Measurements from ENCODE around the gene CACNA1G.

The CACNA1G gene

GRCh38 chr17:50635732-50635981 is 75.1 kb downstream of the CACNA1G start:
- DNase-seq: no peak

- DNase-seq: no peak
Measured at GRCh38 chr17:50635982-50636803, 75.7 kb downstream of the CACNA1G start.

DNA sequence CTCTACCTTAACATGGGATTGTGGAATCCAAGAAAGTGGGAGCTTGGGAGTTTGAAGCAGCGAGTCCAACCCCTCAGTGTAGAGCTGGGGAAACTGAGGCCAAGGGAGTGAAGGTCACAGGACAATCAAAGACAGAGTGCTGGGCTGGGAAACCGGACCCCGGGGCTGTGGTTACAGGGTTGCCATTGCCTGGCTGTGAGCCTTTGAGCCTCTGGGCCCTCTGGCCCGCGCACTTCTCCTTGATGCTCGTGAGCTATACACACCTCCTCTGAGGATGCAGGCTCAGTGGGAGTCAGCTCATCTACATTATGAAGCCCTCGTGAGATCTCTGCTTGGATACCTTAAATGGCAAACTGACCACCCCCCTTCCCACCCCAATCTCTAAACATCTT is 76.3 kb downstream of the CACNA1G start:
- no peak for DNase-seq

- DNase-seq: no peak
Measured at GRCh38 chr17:50637829-50638605, 77.5 kb downstream of the CACNA1G start.

DNA sequence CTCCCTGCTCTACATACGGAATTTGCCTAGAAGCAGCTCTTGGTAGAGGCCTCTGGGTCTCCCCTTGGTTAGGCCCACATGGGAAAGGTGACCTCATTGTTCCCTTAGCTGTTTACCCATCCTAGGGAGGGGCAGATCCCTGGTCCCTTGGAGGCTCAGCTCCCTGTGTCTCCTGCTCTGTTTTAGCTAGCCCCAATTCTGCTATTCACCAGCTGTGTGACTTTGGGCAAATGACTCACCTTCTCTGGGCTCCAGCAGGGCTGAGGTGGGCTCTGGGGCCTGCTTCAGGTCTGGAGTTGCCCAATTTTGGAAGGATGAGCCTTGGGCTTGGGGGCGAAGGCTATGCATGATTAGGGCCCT is 78.1 kb downstream of the CACNA1G start:
- DNase-seq: no peak

GRCh38 chr17:50638966-50639713 is 78.6 kb downstream of the CACNA1G start:
- no peak for DNase-seq

DNA sequence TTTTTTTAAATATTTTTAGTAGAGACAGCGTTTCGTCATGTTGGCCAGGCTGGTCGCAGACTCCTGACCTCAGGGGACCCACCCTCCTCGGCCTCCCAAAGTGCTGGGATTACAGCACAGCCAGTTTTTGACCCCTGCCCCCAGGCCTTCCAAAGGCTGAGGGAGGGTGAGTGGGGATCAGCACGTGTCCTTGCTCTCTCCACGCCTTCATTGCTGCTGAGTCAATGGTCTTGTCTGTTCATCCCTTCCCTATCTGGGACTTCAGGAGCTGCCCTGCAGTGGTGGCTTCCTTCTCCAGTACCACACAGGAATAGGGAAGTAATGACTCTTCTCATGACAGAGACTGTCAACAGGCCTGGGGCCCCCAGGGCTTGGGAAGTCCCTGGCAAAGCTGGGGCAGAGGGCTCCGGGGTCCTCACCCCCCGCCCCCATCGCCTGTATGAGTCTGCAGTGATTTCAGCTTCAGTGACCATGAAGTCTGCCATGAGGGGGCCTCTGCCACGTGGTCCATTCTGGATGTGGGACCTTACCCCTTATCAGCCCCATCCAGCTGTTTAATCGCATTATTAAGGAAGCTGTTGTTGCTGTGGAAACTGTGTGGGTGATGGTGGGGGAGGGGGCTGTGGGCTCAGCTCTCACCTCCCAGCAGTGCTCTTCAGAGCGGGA is 80.3 kb downstream of the CACNA1G start:
- DNase-seq: peak; percentile 90

DNA sequence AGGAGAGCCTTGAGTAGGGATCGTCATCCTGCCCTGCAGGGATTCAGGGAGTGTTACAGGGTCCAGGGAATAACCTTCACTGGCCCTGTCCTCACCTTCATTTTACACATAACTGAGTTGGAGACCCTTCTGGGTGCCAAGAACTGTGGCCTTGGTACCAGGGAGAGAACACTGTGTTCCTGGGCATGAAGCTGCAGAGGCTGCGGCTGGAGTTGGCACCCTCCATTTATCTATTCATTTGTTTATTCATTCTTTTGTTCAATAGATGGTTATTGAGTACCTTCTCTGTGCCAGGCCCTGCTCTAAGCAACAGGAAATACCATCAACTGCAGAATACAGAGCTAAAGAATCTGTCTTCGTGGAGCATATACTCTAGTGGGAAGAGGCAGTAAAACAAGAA is 80.8 kb downstream of the CACNA1G start:
- no peak for DNase-seq

GRCh38 chr17:50642071-50642721 is 81.7 kb downstream of the CACNA1G start:
- DNase-seq: no peak

DNA sequence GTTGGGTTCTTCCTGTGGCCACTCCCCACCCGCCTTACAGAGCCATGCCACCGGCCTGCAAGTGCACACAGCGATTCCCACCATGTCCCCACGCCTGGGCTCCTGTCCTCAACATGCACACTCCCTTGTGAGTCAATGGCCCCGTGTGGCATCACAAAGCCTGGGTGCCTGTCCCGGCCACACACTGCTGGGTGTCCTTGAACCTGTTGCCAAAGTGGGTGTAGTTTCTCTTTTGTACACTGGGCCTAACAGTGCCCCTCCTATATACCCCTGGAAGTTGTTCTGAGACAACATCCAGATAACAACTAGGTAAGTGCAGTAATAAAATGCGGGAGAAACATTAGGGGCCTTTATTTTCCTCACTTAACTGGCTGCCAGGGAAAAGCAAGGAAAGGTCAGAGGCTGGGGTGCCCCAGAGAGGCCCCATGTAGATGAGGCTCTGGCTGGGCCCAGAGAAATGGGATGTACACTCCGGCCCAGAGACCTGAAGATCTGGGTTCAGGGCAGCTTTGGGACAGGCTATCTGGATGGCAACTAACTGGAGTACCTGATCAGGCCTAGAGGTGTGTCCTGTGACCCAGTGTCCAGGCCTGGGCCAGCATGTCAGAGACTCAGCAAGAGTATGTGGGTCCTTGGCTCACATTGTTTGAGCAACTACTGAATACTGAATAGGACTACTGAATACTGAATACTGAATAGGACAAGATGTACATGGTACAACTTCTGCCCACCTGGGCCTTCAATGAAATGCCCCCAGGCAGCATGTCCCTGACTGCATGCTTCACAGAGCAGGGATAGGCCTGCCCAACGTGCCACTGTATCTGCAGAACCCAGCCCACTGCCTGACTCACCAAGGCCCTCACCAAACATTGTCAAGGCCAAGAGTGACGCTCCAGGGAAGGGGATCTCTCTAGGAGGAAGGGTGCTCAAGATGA is 82.5 kb downstream of the CACNA1G start:
- DNase-seq: no peak

- DNase-seq: no peak
Measured at GRCh38 chr17:50645748-50646682, 85.5 kb downstream of the CACNA1G start.

DNA sequence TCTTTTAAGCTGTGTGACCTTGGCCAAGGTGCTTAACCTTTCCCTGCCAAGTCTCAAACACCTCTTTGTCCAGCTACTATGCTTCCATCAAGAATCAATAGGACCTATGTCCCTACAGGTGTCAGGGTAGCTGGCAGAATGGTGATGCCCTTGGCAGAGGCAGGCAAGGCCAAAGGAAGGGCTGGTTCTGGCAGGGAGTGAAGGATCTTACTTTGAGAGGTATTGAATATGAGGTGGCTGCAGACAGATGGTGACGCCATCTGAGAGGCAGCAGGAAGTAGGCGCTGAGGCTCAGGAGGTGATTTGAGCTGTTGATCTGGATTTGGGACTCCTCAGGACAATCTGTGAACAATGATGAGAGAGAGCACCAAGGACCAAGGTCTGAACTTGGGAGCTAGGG is 86.7 kb downstream of the CACNA1G start:
- no peak for DNase-seq

DNA sequence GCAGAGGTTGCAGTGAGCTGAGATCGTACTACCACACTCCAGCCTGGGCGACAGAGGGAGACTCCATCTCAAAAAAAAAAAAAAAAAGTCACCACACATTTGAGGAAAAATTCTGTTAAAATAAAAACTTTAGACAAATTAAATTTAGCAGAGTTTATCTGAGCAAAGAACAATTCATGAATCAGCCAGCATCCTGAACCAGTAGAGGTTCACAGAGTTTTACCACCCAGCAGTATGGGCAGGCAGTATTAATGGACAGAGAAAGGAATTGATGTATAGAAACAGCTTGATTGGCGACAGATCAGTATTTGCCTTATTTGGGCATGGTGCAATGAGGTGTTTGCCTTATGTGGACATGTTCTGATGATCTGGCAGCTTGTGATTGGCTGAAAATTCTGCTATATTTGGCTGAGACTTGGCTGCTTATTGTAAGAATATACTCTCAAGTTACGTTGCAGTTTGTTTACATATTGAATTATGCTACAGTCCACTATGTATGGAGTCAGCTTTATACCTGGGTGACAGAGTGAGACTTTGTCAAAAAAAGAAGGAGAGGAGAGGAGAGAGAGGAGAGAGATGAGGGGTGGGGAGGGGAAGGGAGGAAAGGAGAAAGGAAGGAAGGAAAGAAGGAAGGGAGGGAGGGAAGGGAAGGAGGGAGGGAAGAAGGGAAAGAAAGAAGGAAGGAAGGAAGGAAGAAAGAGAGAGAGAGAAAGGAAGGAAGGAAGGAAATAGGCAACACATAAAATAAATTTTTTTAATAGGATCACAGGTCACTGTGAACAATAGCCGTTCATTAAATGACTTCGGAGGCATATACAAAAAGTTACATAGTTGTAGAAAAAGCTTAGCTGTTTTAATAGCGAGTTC is 88.8 kb downstream of the CACNA1G start:
- DNase-seq: no peak

DNA sequence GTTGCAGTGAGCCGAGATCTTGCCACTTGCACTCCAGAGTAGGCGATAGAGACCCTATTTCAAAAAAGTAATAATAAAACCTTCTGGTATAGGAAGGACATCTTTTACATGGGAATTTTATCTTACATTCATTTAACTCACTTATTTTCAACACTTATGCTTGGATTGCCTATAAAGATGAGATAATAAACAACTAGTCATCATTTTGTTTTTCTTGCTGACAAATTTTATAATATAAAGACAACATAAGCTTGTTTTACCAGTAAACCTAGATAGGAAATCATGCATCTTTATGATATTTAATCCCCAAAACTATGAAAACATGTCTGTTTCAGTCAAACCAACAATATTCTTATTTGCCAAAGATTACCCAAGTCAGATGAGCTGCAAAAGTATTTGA is 91.1 kb downstream of the CACNA1G start:
- DNase-seq: no peak

DNA sequence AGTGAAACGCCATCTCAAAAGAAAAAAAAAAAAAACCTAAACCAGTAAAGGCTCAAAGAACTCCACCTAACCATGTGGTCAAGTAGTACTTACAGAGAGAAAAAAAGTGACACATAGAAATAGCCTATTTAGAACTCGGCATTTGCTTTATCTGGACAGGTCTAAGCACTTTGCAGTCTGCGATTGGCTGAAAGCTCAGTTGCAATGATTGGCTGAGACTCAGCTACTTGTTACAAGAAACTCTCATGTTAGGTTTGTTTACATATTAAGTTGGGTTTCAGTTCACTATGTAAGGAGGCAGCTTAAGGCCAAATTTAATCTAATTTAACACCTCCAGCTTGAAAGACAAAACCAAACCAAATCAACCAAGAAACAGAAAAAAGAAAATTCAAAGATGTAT is 93.2 kb downstream of the CACNA1G start:
- DNase-seq: no peak

DNA sequence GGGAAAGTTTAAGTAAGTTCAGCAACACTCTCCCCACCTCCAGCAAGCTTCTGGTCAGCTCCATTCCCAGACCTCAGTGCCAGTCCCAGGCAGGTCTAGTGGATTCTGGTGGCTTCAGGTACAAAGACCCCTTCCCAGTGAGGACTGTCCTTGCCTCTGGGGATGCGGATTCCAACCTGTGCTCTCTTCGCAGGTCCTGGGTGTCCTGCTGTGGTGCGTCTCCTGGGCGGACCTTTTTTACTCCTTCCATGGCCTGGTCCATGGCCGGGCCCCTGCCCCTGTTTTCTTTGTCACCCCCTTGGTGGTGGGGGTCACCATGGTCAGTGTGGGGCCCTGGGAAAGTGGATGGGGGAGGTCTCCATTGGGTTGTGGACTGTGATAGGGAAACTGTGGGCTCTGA is 96.0 kb downstream of the CACNA1G start:
- DNase-seq: no peak

DNA sequence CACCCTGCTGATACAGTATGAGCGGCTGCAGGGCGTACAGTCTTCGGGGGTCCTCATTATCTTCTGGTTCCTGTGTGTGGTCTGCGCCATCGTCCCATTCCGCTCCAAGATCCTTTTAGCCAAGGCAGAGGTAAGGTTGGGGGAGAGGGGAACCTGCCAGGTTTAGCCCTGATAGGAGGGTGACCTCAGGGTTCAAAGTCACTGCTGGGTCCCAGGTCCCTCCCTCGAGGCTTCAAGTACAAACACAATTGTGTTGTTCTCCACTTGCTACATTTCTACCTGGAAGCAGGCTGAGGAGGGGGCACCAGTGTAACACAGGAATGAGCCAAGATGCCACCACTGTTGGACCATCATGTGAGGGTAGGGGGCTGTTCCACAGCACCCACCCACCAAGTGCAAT is 96.5 kb downstream of the CACNA1G start:
- DNase-seq: no peak

DNA sequence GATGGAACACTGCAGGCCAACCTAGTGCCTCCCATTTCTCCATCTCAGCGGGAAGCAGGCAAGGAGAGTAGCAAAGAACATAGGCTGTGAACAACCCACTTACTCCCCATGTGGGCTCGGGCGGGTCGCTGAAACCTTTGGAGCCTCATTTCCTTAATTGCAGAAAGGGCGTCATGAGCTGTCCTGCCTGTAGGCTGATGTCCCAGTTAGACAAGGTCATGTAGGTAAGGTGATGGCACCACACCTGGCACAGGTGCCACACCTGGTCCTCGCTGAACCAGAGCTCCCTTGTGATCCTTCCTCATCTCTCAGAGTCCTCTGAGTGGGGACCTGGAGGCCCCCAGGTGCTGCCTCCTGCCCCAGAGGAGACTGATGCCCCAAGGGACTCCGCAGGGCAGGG is 97.1 kb downstream of the CACNA1G start:
- no peak for DNase-seq

- no peak for DNase-seq
Measured at GRCh38 chr17:50658616-50659015, 98.1 kb downstream of the CACNA1G start.

DNA sequence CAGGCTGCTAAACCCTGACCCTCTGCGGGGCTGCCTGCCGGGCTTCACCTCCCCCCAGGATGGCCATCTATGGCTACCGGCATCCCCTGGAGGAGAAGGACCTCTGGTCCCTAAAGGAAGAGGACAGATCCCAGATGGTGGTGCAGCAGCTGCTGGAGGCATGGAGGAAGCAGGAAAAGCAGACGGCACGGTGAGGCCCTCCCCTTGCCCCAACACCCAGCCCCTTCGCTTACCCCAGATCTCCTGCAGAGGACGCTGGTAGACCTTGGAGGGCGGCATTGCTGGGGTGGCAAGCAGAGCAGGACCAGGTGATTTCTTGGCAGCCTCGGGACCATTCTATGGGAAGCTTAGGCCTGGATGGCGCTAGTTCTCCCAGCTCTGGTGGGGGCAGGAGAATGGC is 98.7 kb downstream of the CACNA1G start:
- no peak for DNase-seq
